A549 (cell line): Measurements from ENCODE around the gene NANS. TPM values are rescaled to one million over a fixed set of nuclear protein-coding genes. Genes with fewer than 3 reads are reported as not detected.

ENCODE experiments used
- ATAC-seq, 2 experiments: fragments of 200-7000 bp in 1 of 2; fragments of >200 bp in 1 of 2; cut with Nextera tagmentation in 1 of 2; cut with Tn5 transposase in 1 of 2; 3 replicates each; pipeline versions ENCODE4 v1.8.0 to v1.9.1; 2018 to 2020; ENCODE audit warnings: mild to moderate bottlenecking in 1 of 2, moderate library complexity in 1 of 2
- CTCF ChIA-PET: fragments of 300-600 bp; sonication (Branson Sonifier 250); formaldehyde crosslinking; extraction: SDS; loops from one replicate; lab custom pipeline; 2021; ENCODE audit warnings: antibody characterized with exemption, inconsistent platforms; lab: Yijun Ruan, JAX
- POLR2A ChIA-PET: fragments of 350-600 bp; formaldehyde crosslinking; extraction: SDS; loops from one replicate; lab custom pipeline; 2021; ENCODE audit warnings: antibody characterized with exemption, inconsistent platforms; lab: Yijun Ruan, JAX
- DNase-seq, 2 experiments: peaks; one replicate each; pipeline versions ENCODE4 v3.0.0 to v3.0.0-alpha.2; 2011 to 2016; ENCODE audit warnings: low read depth in 1 of 2, low spot score in 1 of 2
- FAIRE-seq: peaks from 2 replicates; lab custom pipeline; 2011; peaks lifted over from hg19 to GRCh38; lab: Jason Lieb, UNC
- H3K27ac ChIP-seq, 2 experiments: fragments of >200 bp; sonication (Bioruptor Twin); formaldehyde crosslinking; 3 replicates each; pipeline ENCODE4 v1.5.1; 2016 to 2017
- H3K4me1 ChIP-seq: fragments of >200 bp; sonication (Bioruptor Twin); formaldehyde crosslinking; 3 replicates; pipeline ENCODE4 v1.6.1; 2016
- H3K4me2 ChIP-seq: fragments of >200 bp; sonication (Bioruptor Twin); formaldehyde crosslinking; 3 replicates; pipeline ENCODE4 v1.6.1; 2016
- H3K4me3 ChIP-seq: fragments of >200 bp; sonication (Bioruptor Twin); formaldehyde crosslinking; 3 replicates; pipeline ENCODE4 v1.5.1; 2016
- H3K9me3 ChIP-seq: fragments of >200 bp; sonication (Bioruptor Twin); formaldehyde crosslinking; 3 replicates; pipeline ENCODE4 v1.6.1; 2016
- ATOH8 ChIP-seq: fragments of 250-450 bp; sonication (Bioruptor Pico); IDR thresholded peaks from 2 replicates; pipeline ENCODE4 v1.5.0; 2020; ENCODE audit warnings: low read depth, mild to moderate bottlenecking, moderate library complexity
- BCL3 ChIP-seq: fragments of >200 bp; sonication (Bioruptor Twin); formaldehyde crosslinking; IDR thresholded peaks from 3 replicates; pipeline ENCODE4 v1.6.1; 2016
- BHLHE40 ChIP-seq: IDR thresholded peaks from 2 replicates; pipeline ENCODE4 v1.6.1; 2012; ENCODE audit warnings: low read depth, low read length, inconsistent platforms
- CEBPB ChIP-seq, 2 experiments: fragments of >200 bp in 1 of 2; sonication (Bioruptor Twin) in 1 of 2; formaldehyde crosslinking in 1 of 2; IDR thresholded peaks; 2 replicates each; pipeline ENCODE4 v1.6.1; 2012 to 2016
- CHD2 ChIP-seq: fragments of 150-350 bp; IDR thresholded peaks from 2 replicates; pipeline ENCODE4 v1.6.1; 2014; ENCODE audit warnings: low read length; ENCODE audit not compliant: partially characterized antibody
- CHD4 ChIP-seq: fragments of 200-600 bp; sonication (generic); IDR thresholded peaks from 2 replicates; pipeline ENCODE4 v1.6.1; 2016; ENCODE audit warnings: antibody characterized with exemption, mild to moderate bottlenecking, borderline replicate concordance
- CTCF ChIP-seq: fragments of >200 bp; sonication (Bioruptor Twin); formaldehyde crosslinking; IDR thresholded peaks from 3 replicates; pipeline ENCODE4 v1.5.1; 2016
- FOSB ChIP-seq: fragments of 250-450 bp; sonication (Bioruptor Pico); IDR thresholded peaks from 2 replicates; pipeline ENCODE4 v1.5.0; 2020; ENCODE audit warnings: mild to moderate bottlenecking, moderate library complexity
- FOXS1 ChIP-seq: fragments of 250-450 bp; sonication (Bioruptor Pico); IDR thresholded peaks from 2 replicates; pipeline ENCODE4 v1.5.0; 2020; ENCODE audit warnings: mild to moderate bottlenecking, moderate library complexity
- GATA3 ChIP-seq: IDR thresholded peaks from 2 replicates; pipeline ENCODE4 v1.6.1; 2012; ENCODE audit warnings: borderline replicate concordance
- HDAC2 ChIP-seq: fragments of 200-600 bp; sonication (generic); IDR thresholded peaks from 2 replicates; pipeline ENCODE4 v1.6.1; 2016
- HEYL ChIP-seq: fragments of 250-450 bp; sonication (Bioruptor Pico); IDR thresholded peaks from 2 replicates; pipeline ENCODE4 v1.8.0; 2021; ENCODE audit warnings: mild to moderate bottlenecking, moderate library complexity
- HMGXB4 ChIP-seq: fragments of 250-450 bp; sonication (Bioruptor Pico); IDR thresholded peaks from 2 replicates; pipeline ENCODE4 v1.5.0; 2021; ENCODE audit warnings: mild to moderate bottlenecking, moderate library complexity, borderline replicate concordance
- HOXA7 ChIP-seq: fragments of 250-450 bp; sonication (Bioruptor Pico); IDR thresholded peaks from 2 replicates; pipeline ENCODE4 v1.5.0; 2020; ENCODE audit warnings: mild to moderate bottlenecking, moderate library complexity
- JUN ChIP-seq, 2 experiments: fragments of >200 bp; sonication (Bioruptor Twin); formaldehyde crosslinking; IDR thresholded peaks; 2 replicates in 1 of 2; 3 replicates in 1 of 2; pipeline ENCODE4 v1.6.1; 2016 to 2017
- MAZ ChIP-seq: fragments of 150-350 bp; IDR thresholded peaks from 2 replicates; pipeline ENCODE4 v1.6.1; 2014; ENCODE audit warnings: antibody characterized with exemption, low read depth, low read length, borderline replicate concordance
- MYC ChIP-seq: IDR thresholded peaks from 2 replicates; pipeline ENCODE4 v1.6.1; 2012; ENCODE audit warnings: mild to moderate bottlenecking, inconsistent platforms, low read length, improper control_type of control experiment, borderline replicate concordance
- PHF8 ChIP-seq: fragments of 200-600 bp; sonication (generic); IDR thresholded peaks from 2 replicates; pipeline ENCODE4 v1.6.1; 2016; ENCODE audit warnings: low read depth, mild to moderate bottlenecking, antibody characterized with exemption, moderate library complexity, borderline replicate concordance
- POLR2A ChIP-seq: IDR thresholded peaks from 2 replicates; pipeline ENCODE4 v1.6.1; 2012; ENCODE audit warnings: mild to moderate bottlenecking, low read length
- POLR2AphosphoS2 ChIP-seq: conservative IDR thresholded peaks from 2 replicates; pipeline ENCODE4 v1.6.1; 2012; ENCODE audit warnings: low read length, improper control_type of control experiment, inconsistent platforms
- RAD21 ChIP-seq, 2 experiments: fragments of >200 bp in 1 of 2; sonication (Bioruptor Twin) in 1 of 2; formaldehyde crosslinking in 1 of 2; IDR thresholded peaks in 1 of 2; conservative IDR thresholded peaks in 1 of 2; 2 replicates in 1 of 2; 3 replicates in 1 of 2; pipeline ENCODE4 v1.6.1; 2012 to 2018; ENCODE audit warnings: inconsistent platforms in 1 of 2
- RFX5 ChIP-seq: fragments of 450-650 bp; IDR thresholded peaks from 2 replicates; pipeline ENCODE4 v1.7.1; 2014; ENCODE audit warnings: antibody characterized with exemption, mild to moderate bottlenecking, moderate library complexity
- SMC3 ChIP-seq: fragments of >200 bp; sonication (Bioruptor Twin); formaldehyde crosslinking; IDR thresholded peaks from 3 replicates; pipeline ENCODE4 v1.6.1; 2018; ENCODE audit warnings: inconsistent platforms
- TP53 ChIP-seq: fragments of 250-450 bp; sonication (Bioruptor Pico); IDR thresholded peaks from 2 replicates; pipeline ENCODE4 v1.5.0; 2021; ENCODE audit warnings: mild to moderate bottlenecking, moderate library complexity
- USF2 ChIP-seq: fragments of 450-650 bp; IDR thresholded peaks from 2 replicates; pipeline ENCODE4 v1.6.1; 2014; ENCODE audit warnings: antibody characterized with exemption
- ZFP36 ChIP-seq: fragments of 450-650 bp; IDR thresholded peaks from 2 replicates; pipeline ENCODE4 v1.6.1; 2014; ENCODE audit warnings: borderline replicate concordance; ENCODE audit not compliant: partially characterized antibody
- ZNF302 ChIP-seq: fragments of 250-450 bp; sonication (Bioruptor Pico); IDR thresholded peaks from 2 replicates; pipeline ENCODE4 v1.9.0; 2021; ENCODE audit warnings: inconsistent platforms, mild to moderate bottlenecking, moderate library complexity
- WGBS: methylation state at CpG from one replicate; pipeline ENCODE4 v1.1.6; 2017; ENCODE audit errors: missing lambda C conversion rate; 5-methylcytosine and 5-hydroxymethylcytosine counted together
- polyA plus RNA-seq, 4 experiments: library from polyadenylated mRNA; depleted of rRNA in 3 of 4; stranded (reverse); fragments of >200 nt; fragmentation: RNase III in 1 of 4; extraction: RNeasy Plus Mini Kit Qiagen cat#74134 plus additional on column Dnase treatment in 1 of 4; gene quantifications; 2 replicates in 3 of 4; 3 replicates in 1 of 4; pipeline ENCODE4 v1.2.3, GENCODE V29; 2011 to 2017

The NANS gene
- polyA plus RNA-seq, 2 of the 4 experiments (the other 2 are of a cell fraction): 56.8 to 70.2 TPM

GRCh38 chr9:98130576-98131228, 74.2 kb downstream of the NANS start:
- no peak overlapping the region for H3K4me2 ChIP-seq
- H3K9me3 ChIP-seq: no peaks in the 10 kb centered on the region
- H3K4me1 ChIP-seq: no peaks in the 10 kb centered on the region
- ATAC-seq: no peak
- H3K27ac ChIP-seq: no peak overlapping the region
- WGBS: 64% methylated on average over 10 of the region's 13 CpGs
- ChIA-PET CTCF (interaction anchor here (0.7 to 2.1 kb wide), 2 partner anchors 9 to 132 kb away, joined by 3 to 5 read pairs; no protein-coding TSS in a partner anchor), POLR2A (no interaction called here)
- H3K4me3 ChIP-seq: no peak overlapping the region
- TF ChIP-seq CEBPB (IDR thresholded peaks at IDR 0.05) (no peak), ZNF302 (CRISPR knock-in tag) (no peak), RFX5 (no peak), JUN (IDR thresholded peaks at IDR 0.05) (no peak), GATA3 (no peak), FOXS1 (no peak), TP53 (CRISPR knock-in tag) (no peak), CHD4 (no peak), POLR2A (no peak), USF2 (no peak), HOXA7 (CRISPR knock-in tag) (no peak)
- no peak for FAIRE-seq
- DNase-seq: no peak

- CTCF ChIA-PET: no interaction called here
Observed at GRCh38 chr9:98132158-98132557, 75.6 kb downstream of the NANS start.

More at GRCh38 chr9:98132158-98132557, 75.6 kb downstream of the NANS start:
- FAIRE-seq (no peak), ATAC-seq (no peak), DNase-seq (no peak)
- no peaks in the 10 kb centered on the region for H3K9me3 ChIP-seq
- no peak for TF ChIP-seq MAZ
- no peak for TF ChIP-seq SMC3
- no peak for TF ChIP-seq ATOH8 (CRISPR knock-in tag)
- TF ChIP-seq RAD21 (conservative IDR thresholded peaks at IDR 0.05 in 1 of 2, IDR thresholded peaks at IDR 0.05 in 1 of 2): no peak
- no peak for TF ChIP-seq FOSB
- no peak for TF ChIP-seq MYC
- TF ChIP-seq HMGXB4 (CRISPR knock-in tag): no peak
- no peak for TF ChIP-seq USF2
- TF ChIP-seq HEYL: no peak
- no peak for TF ChIP-seq HDAC2
- no peak for TF ChIP-seq BCL3
- TF ChIP-seq BHLHE40: no peak
- no peak for TF ChIP-seq CHD2
- TF ChIP-seq PHF8: no peak
- no peak for TF ChIP-seq HOXA7 (CRISPR knock-in tag)
- no peak for TF ChIP-seq CTCF
- TF ChIP-seq TP53 (CRISPR knock-in tag): no peak
- no peak for TF ChIP-seq POLR2A
- no peak for TF ChIP-seq ZFP36
- no peak for TF ChIP-seq POLR2AphosphoS2
- no peak overlapping the region for H3K27ac ChIP-seq
- H3K4me1 ChIP-seq: no peaks in the 10 kb centered on the region
- H3K4me3 ChIP-seq: no peak overlapping the region
- WGBS: 75% methylated on average over 9 of the region's 9 CpGs
- POLR2A ChIA-PET: no interaction called here
- no peak overlapping the region for H3K4me2 ChIP-seq
